ENCODE measurements around the gene NECTIN1. TPM values are rescaled to one million over a fixed set of nuclear protein-coding genes. Genes with fewer than 3 reads are reported as not detected.

The NECTIN1 gene
- total RNA-seq, 1 donor from 2014 or later: 62.9 TPM

GRCh38 chr11:119697882-119698281 lies 31.1 kb downstream of the NECTIN1 start:
- H3K4me3 Mint-ChIP-seq: no peak overlapping the region
- peaks cover 77% of the 10 kb centered on the region for H3K4me1 Mint-ChIP-seq (ENCODE audit: unreplicated experiment)
- H3K36me3 Mint-ChIP-seq: no peaks in the 10 kb centered on the region
- DNase-seq (ENCODE audit: extremely low spot score, unreplicated experiment): no peak
- H3K27me3 Mint-ChIP-seq: no peaks in the 10 kb centered on the region
- TF ChIP-seq CTCF (conservative IDR thresholded peaks at IDR 0.05): no peak
- H3K9me3 Mint-ChIP-seq: no peaks in the 10 kb centered on the region
- H3K27ac Mint-ChIP-seq: peak overlapping the region; percentile 99

GRCh38 chr11:119697445-119697844 lies 31.6 kb downstream of the NECTIN1 start:
- no peak for DNase-seq (ENCODE audit: extremely low spot score, unreplicated experiment)
- TF ChIP-seq CTCF (conservative IDR thresholded peaks at IDR 0.05): no peak
- Mint-ChIP-seq H3K4me1 (ENCODE audit: unreplicated experiment) (peaks cover 77% of the 10 kb centered on the region), H3K9me3 (no peaks in the 10 kb centered on the region), H3K36me3 (no peaks in the 10 kb centered on the region), H3K27me3 (no peaks in the 10 kb centered on the region), H3K4me3 (peak overlapping the region; percentile 51), H3K27ac (peak overlapping the region; percentile 99)

- Mint-ChIP-seq H3K4me3 (peak overlapping the region; percentile 76), H3K27me3 (no peaks in the 10 kb centered on the region), H3K9me3 (no peaks in the 10 kb centered on the region), H3K36me3 (no peaks in the 10 kb centered on the region), H3K4me1 (ENCODE audit: unreplicated experiment) (peaks cover 77% of the 10 kb centered on the region), H3K27ac (peak overlapping the region; percentile 99)
- TF ChIP-seq CTCF (conservative IDR thresholded peaks at IDR 0.05): no peak
- no peak for DNase-seq (ENCODE audit: extremely low spot score, unreplicated experiment)
Observed at GRCh38 chr11:119696378-119697222, 32.4 kb downstream of the NECTIN1 start.

- DNase-seq (ENCODE audit: extremely low spot score, unreplicated experiment): no peak
- Mint-ChIP-seq H3K4me3 (peak overlapping the region; percentile 76), H3K27ac (peak overlapping the region; percentile 99), H3K9me3 (no peaks in the 10 kb centered on the region), H3K27me3 (no peaks in the 10 kb centered on the region), H3K4me1 (ENCODE audit: unreplicated experiment) (peaks cover 67% of the 10 kb centered on the region), H3K36me3 (no peaks in the 10 kb centered on the region)
- TF ChIP-seq CTCF (conservative IDR thresholded peaks at IDR 0.05): no peak
Observed at GRCh38 chr11:119694334-119694733, 34.7 kb downstream of the NECTIN1 start.

- DNase-seq (ENCODE audit: extremely low spot score, unreplicated experiment): no peak
- no peak for TF ChIP-seq CTCF (conservative IDR thresholded peaks at IDR 0.05)
- H3K9me3 Mint-ChIP-seq: no peaks in the 10 kb centered on the region
- H3K27ac Mint-ChIP-seq: peak overlapping the region; percentile 99
- no peaks in the 10 kb centered on the region for H3K36me3 Mint-ChIP-seq
- H3K4me3 Mint-ChIP-seq: no peak overlapping the region
- H3K27me3 Mint-ChIP-seq: no peaks in the 10 kb centered on the region
- H3K4me1 Mint-ChIP-seq (ENCODE audit: unreplicated experiment): peaks cover 63% of the 10 kb centered on the region
Observed at GRCh38 chr11:119693253-119693815, 35.7 kb downstream of the NECTIN1 start.

All from type B pancreatic cell (in vitro differentiated cells).